HepG2 (cell line): ENCODE results near the gene ZFX.

Experiments used
- CEBPB ChIP-seq: IDR thresholded peaks from 2 replicates; pipeline ENCODE4 v1.6.1; 2011; ENCODE audit warnings: low read depth, low read length, improper control_type of control experiment, borderline replicate concordance
- CHD2 ChIP-seq: IDR thresholded peaks from 2 replicates; pipeline ENCODE4 v1.6.1; 2011; ENCODE audit warnings: low read depth, low read length, improper control_type of control experiment
- DPF2 ChIP-seq: sonication (generic); formaldehyde crosslinking; IDR thresholded peaks from 2 replicates; pipeline ENCODE4 v1.4.0; 2020; ENCODE audit warnings: mild to moderate bottlenecking, low read depth, missing genetic modification reagents, borderline replicate concordance
- ESRRA ChIP-seq: sonication (generic); formaldehyde crosslinking; IDR thresholded peaks from 2 replicates; pipeline ENCODE4 v1.5.1; 2020; ENCODE audit warnings: mild to moderate bottlenecking, low read depth, missing genetic modification reagents
- PCBP2 ChIP-seq: fragments of 200-400 bp; formaldehyde crosslinking; optimal IDR thresholded peaks from 2 replicates; pipeline ENCODE3; 2018; ENCODE audit warnings: low read length, low read depth; ENCODE audit not compliant: poor library complexity, severe bottlenecking
- POLR2AphosphoS5 ChIP-seq: IDR thresholded peaks from 2 replicates; pipeline ENCODE4 v1.6.1; 2012; ENCODE audit warnings: low read depth, low read length
- SMAD3 ChIP-seq: sonication (generic); formaldehyde crosslinking; IDR thresholded peaks from 2 replicates; pipeline ENCODE4 v1.4.0; 2020; ENCODE audit warnings: missing genetic modification reagents
- ZFP37 ChIP-seq: sonication (generic); formaldehyde crosslinking; IDR thresholded peaks from 2 replicates; pipeline ENCODE4 v1.4.0; 2020; ENCODE audit warnings: missing genetic modification reagents, borderline replicate concordance
- TF ChIP-seq, protein P1 (sequence below): sonication (generic); formaldehyde crosslinking; IDR thresholded peaks from 2 replicates; pipeline ENCODE4 v1.4.0; 2020; ENCODE audit warnings: mild to moderate bottlenecking, missing genetic modification reagents
- TF ChIP-seq, protein P2 (sequence below): IDR thresholded peaks from 2 replicates; pipeline ENCODE4 v1.6.1; 2016; ENCODE audit warnings: missing biosample characterization, missing genetic modification reagents, low read depth
- TF ChIP-seq, protein P3 (sequence below): sonication (generic); formaldehyde crosslinking; IDR thresholded peaks from 2 replicates; pipeline ENCODE4 v1.8.0; 2022; ENCODE audit warnings: missing genetic modification reagents, mild to moderate bottlenecking, inconsistent platforms, borderline replicate concordance

DNA sequence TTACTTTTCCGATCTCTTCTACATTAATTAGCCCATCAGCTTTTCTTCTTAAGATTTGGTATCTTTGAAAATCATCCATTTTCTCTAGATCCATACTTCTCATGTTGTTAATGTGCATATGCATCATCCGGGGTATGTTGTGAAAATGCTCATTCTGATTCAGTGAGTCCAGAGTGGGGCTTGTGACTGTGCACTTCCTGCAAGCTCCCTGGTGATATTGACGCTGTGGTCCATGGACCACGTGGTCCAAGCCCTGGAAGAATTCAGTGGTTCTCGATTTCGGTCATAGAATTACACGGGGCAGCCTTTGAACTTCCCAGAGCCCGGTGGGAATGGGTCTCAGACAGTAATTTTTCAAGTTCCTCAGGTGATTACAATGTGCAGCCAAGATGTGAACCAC is 69.8 kb downstream of the ZFX start:
- TF ChIP-seq PCBP2 (no peak), POLR2AphosphoS5 (no peak), SMAD3 (CRISPR knock-in tag) (no peak), CEBPB (no peak), ZFP37 (CRISPR knock-in tag) (no peak), DPF2 (CRISPR knock-in tag) (no peak), CHD2 (no peak), ESRRA (no peak)
- TF ChIP-seq, protein P1, sequence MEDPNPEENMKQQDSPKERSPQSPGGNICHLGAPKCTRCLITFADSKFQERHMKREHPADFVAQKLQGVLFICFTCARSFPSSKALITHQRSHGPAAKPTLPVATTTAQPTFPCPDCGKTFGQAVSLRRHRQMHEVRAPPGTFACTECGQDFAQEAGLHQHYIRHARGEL (CRISPR knock-in tag): no peak
- TF ChIP-seq, protein P2, sequence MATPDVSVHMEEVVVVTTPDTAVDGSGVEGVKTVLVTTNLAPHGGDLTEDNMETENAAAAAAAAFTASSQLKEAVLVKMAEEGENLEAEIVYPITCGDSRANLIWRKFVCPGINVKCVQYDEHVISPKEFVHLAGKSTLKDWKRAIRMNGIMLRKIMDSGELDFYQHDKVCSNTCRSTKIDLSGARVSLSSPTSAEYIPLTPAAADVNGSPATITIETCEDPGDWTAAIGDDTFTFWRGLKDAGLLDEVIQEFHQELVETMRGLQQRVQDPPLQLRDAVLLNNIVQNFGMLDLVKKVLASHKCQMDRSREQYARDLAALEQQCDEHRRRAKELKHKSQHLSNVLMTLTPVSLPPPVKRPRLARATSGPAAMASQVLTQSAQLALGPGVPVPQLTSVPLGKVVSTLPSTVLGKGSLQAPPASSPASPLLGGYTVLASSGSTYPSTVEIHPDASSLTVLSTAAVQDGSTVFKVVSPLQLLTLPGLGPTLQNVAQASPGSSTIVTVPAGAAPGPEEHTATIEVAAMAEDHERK (CRISPR knock-in tag): no peak
- TF ChIP-seq, protein P3, sequence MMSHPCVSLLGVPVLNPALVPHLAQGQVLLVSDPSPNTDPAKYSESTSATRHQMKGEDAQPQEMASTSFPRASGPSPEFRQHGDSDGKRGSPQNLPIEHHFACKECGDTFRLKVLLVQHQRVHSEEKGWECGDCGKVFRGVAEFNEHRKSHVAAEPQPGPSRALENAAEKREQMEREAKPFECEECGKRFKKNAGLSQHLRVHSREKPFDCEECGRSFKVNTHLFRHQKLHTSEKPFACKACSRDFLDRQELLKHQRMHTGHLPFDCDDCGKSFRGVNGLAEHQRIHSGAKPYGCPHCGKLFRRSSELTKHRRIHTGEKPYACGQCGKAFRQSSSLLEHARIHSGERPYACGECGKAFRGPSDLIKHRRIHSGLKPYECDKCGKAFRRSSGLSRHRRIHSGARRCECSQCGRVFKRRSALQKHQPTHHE (CRISPR knock-in tag): no peak
